ENCODE measurements around the gene NKAIN4. TPM values are rescaled to one million over a fixed set of nuclear protein-coding genes. Genes with fewer than 3 reads are reported as not detected.

The NKAIN4 gene
- polyA plus RNA-seq, 1 donor (not counting 4 experiments of a cell fraction or from before 2014, with no cell fraction given), result not detected

DNA sequence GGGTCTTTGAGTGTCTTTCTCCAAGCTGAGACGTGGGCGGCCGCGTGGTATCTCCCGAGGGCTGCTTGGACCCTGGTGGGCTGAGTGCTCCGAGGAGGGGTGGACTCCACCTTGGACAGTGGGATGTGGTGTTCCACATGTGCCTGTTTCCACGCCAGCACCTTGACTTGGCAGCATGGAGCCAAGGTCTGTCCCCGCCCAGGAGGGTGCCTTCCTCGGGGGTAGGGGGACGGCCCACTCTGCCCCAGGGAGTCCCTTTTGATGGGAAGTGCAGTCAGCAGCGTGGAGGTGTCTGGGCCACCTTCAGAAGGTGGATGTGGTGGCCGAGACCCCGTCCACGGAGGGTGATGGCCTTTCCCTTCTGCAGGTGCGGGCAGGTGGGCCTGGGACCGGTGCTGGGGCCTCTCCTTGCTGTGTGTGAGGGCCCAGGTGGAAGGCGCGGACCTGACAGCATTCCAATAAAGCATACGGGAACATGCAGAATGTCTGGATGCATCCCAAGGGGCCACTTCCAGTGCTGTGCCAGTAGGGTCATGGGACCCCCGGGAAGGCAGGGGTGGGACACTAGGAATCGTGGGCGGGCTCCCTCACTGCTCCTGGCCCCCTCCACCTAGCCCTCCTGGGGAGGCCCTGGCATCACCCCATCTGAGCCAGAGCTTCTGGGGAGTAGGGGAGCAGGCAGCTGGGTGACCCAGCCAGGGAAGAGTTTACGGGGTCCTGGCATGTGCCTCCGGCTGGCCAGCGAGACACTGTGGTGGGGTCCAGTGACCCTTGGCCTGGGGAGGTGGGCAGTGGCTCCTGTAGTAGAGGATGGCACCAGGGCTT lies 35.3 kb upstream of the NKAIN4 start:
- Histone ChIP-seq H3K4me2 (ENCODE audit: control insufficient read depth, extremely low read depth, insufficient read depth, low read depth, low read length) (no peak overlapping the region), H3K27ac (ENCODE audit: control insufficient read depth, insufficient read depth, low read length) (no peak overlapping the region), H2AFZ (ENCODE audit: control insufficient read depth, low read length) (no peak overlapping the region), H4K20me1 (ENCODE audit: control insufficient read depth, extremely low read depth, insufficient read depth, low read length) (peaks cover 5% of the 10 kb centered on the region), H3K9me1 (ENCODE audit: control insufficient read depth, extremely low read depth, insufficient read depth, low read length) (no peaks in the 10 kb centered on the region), H3K36me3 (ENCODE audit: control insufficient read depth in 2 of 2, extremely low read depth in 1 of 2, insufficient read depth in 2 of 2, low read length in 2 of 2) (peaks cover 14 to 20% of the 10 kb centered on the region in 2 experiments), H3K4me1 (ENCODE audit: control insufficient read depth, extremely low read depth, insufficient read depth, low read length) (no peaks in the 10 kb centered on the region), H3K27me3 (ENCODE audit: control insufficient read depth, extremely low read depth, insufficient read depth, low read length) (peaks cover 5% of the 10 kb centered on the region), H3K9ac (ENCODE audit: control insufficient read depth, extremely low read depth, insufficient read depth, low read length) (no peak overlapping the region), H3K79me2 (ENCODE audit: control insufficient read depth, insufficient read depth, low read length) (no peaks in the 10 kb centered on the region), H3K9me3 (ENCODE audit: control insufficient read depth, low read depth, low read length) (no peaks in the 10 kb centered on the region), H3K4me3 (ENCODE audit: control insufficient read depth in 2 of 3, extremely low read depth in 1 of 3, insufficient read depth in 2 of 3, low read depth in 1 of 3, low read length in 3 of 3) (no peak overlapping the region)
- TF ChIP-seq EZH2 (IDR thresholded peaks at IDR 0.05; ENCODE audit: low read length), result no peak
- TF ChIP-seq, protein P1, sequence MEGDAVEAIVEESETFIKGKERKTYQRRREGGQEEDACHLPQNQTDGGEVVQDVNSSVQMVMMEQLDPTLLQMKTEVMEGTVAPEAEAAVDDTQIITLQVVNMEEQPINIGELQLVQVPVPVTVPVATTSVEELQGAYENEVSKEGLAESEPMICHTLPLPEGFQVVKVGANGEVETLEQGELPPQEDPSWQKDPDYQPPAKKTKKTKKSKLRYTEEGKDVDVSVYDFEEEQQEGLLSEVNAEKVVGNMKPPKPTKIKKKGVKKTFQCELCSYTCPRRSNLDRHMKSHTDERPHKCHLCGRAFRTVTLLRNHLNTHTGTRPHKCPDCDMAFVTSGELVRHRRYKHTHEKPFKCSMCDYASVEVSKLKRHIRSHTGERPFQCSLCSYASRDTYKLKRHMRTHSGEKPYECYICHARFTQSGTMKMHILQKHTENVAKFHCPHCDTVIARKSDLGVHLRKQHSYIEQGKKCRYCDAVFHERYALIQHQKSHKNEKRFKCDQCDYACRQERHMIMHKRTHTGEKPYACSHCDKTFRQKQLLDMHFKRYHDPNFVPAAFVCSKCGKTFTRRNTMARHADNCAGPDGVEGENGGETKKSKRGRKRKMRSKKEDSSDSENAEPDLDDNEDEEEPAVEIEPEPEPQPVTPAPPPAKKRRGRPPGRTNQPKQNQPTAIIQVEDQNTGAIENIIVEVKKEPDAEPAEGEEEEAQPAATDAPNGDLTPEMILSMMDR (optimal IDR thresholded peaks at IDR 0.05 in 1 of 3, IDR thresholded peaks at IDR 0.05 in 1 of 3, conservative IDR thresholded peaks at IDR 0.05 in 1 of 3; ENCODE audit: extremely low read depth in 1 of 3, insufficient read depth in 2 of 3, low read length in 3 of 3), result no peak
- FAIRE-seq, result no peak
- dilution Hi-C loops (cut with MboI; ENCODE audit: extremely low pct_ligation_motif_present, low sequenced_read_pairs), result loop anchor here (10.0 kb wide), 1 partner anchor 65 kb away; no protein-coding TSS in a partner anchor
- no peak for DNase-seq (ENCODE audit: low read depth, low spot score)

DNA sequence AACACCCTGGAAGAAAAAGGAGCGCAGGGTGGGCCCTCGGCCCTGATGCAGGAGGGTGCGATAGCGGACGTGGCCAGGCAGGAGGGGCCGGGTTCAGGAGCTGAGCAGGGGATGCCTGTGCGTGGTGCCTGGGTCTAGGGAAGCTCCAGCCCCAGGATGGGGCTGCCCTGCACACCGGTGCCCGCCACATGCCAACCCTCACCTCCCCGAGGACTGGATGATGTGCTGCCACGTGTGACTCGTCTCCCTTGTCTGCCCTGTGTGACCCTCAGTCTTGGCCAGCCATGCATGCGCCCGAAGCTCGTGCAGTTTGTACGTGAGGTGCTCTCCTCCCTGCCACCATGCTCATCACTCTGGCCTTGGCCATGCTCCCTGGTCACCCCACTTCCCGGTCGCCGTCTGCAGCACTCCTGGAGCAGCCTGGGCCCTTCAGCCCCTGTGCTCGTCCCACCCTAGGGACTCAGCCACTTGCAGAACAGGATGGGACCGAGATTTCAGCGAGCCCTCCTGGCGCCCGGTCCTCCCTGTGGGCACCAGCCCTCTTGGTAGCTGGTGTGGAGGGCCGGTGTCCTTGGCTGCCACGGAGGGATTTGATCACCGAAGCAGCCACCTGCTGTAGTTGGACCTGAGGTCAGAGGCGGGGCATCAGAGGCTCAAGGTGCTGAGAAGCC lies 34.5 kb upstream of the NKAIN4 start:
- dilution Hi-C loops (cut with MboI; ENCODE audit: extremely low pct_ligation_motif_present, low sequenced_read_pairs), result loop anchor here (10.0 kb wide), 1 partner anchor 64 kb away; no protein-coding TSS in a partner anchor
- Histone ChIP-seq H3K27me3 (ENCODE audit: control insufficient read depth, extremely low read depth, insufficient read depth, low read length) (no peaks in the 10 kb centered on the region), H3K4me1 (ENCODE audit: control insufficient read depth, extremely low read depth, insufficient read depth, low read length) (no peaks in the 10 kb centered on the region), H3K4me3 (ENCODE audit: control insufficient read depth in 2 of 3, extremely low read depth in 1 of 3, insufficient read depth in 2 of 3, low read depth in 1 of 3, low read length in 3 of 3) (no peak overlapping the region), H3K9me1 (ENCODE audit: control insufficient read depth, extremely low read depth, insufficient read depth, low read length) (no peaks in the 10 kb centered on the region), H2AFZ (ENCODE audit: control insufficient read depth, low read length) (no peak overlapping the region), H3K79me2 (ENCODE audit: control insufficient read depth, insufficient read depth, low read length) (no peaks in the 10 kb centered on the region), H3K36me3 (ENCODE audit: control insufficient read depth in 2 of 2, extremely low read depth in 1 of 2, insufficient read depth in 2 of 2, low read length in 2 of 2) (peaks cover 19 to 21% of the 10 kb centered on the region in 2 experiments), H3K4me2 (ENCODE audit: control insufficient read depth, extremely low read depth, insufficient read depth, low read depth, low read length) (no peak overlapping the region), H3K27ac (ENCODE audit: control insufficient read depth, insufficient read depth, low read length) (no peak overlapping the region), H3K9ac (ENCODE audit: control insufficient read depth, extremely low read depth, insufficient read depth, low read length) (no peak overlapping the region), H3K9me3 (ENCODE audit: control insufficient read depth, low read depth, low read length) (no peaks in the 10 kb centered on the region), H4K20me1 (ENCODE audit: control insufficient read depth, extremely low read depth, insufficient read depth, low read length) (peaks cover 5% of the 10 kb centered on the region)
- TF ChIP-seq EZH2 (IDR thresholded peaks at IDR 0.05; ENCODE audit: low read length), result no peak
- TF ChIP-seq, protein P1 (optimal IDR thresholded peaks at IDR 0.05 in 1 of 3, IDR thresholded peaks at IDR 0.05 in 1 of 3, conservative IDR thresholded peaks at IDR 0.05 in 1 of 3; ENCODE audit: extremely low read depth in 1 of 3, insufficient read depth in 2 of 3, low read length in 3 of 3), result no peak
- DNase-seq (ENCODE audit: low read depth, low spot score) (no peak), FAIRE-seq (no peak)

All from keratinocyte (primary cell).